ENCODE measurements around the gene ANKRD10.

The ANKRD10 gene

GRCh38 chr13:110887597-110888333 is 27.1 kb downstream of the ANKRD10 start:
- Mint-ChIP-seq H3K27ac (no peak overlapping the region), H3K4me3 (no peak overlapping the region), H3K9me3 (no peaks in the 10 kb centered on the region), H3K27me3 (no peaks in the 10 kb centered on the region), H3K4me1 (ENCODE audit: low read depth) (peaks cover 14% of the 10 kb centered on the region), H3K36me3 (ENCODE audit: low read depth) (peaks cover 20% of the 10 kb centered on the region)

- peaks cover 14% of the 10 kb centered on the region for H3K36me3 Mint-ChIP-seq (ENCODE audit: low read depth)
- H3K27ac Mint-ChIP-seq, result no peak overlapping the region
- peaks cover 14% of the 10 kb centered on the region for H3K4me1 Mint-ChIP-seq (ENCODE audit: low read depth)
- no peak overlapping the region for H3K4me3 Mint-ChIP-seq
- no peaks in the 10 kb centered on the region for H3K27me3 Mint-ChIP-seq
- H3K9me3 Mint-ChIP-seq, result no peaks in the 10 kb centered on the region
Observed at GRCh38 chr13:110886870-110887596, 27.8 kb downstream of the ANKRD10 start.

DNA sequence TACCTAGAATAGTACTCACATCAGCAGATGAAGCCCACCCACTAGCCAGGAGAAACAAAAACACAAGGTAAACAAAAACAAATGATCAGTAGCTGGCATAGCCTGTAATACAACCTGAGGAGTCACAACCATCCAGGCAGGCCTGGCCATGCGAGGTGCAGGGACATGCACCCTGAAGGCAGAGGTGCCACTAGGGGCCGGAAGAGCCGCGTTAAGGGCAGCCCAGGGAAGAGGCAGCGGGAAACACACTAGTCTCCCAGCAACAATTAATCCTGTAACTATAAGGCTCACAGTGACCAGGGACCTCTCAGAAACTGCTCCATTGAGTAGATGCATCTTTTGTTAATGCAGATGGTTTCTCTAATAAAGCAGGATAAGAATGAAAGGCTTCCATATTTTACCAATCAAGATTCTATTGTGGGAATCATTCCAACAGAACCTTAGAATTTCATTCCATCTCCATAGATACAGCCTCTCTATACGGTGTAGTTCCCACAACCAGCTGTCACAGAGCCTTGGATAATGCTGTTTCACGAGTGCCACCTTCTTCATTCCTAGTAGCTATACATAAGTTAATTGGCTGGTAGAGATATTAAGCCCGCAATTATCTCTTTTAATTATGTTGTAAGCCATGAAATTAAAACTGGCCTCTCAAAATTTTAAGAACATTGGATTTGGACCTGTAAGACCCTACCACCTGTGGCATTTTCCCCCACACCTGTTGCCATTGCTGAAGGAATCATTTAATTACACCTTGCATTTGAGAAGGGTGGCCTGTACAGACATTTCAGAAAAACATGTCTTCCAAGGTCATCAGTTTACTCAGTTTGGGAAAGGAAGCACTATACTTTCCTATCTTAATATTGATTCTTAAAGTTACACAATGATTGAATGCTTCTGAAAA is 28.7 kb downstream of the ANKRD10 start:
- no peak overlapping the region for H3K4me3 Mint-ChIP-seq
- H3K27ac Mint-ChIP-seq, result no peak overlapping the region
- peaks cover 17% of the 10 kb centered on the region for H3K36me3 Mint-ChIP-seq (ENCODE audit: low read depth)
- H3K27me3 Mint-ChIP-seq, result no peaks in the 10 kb centered on the region
- H3K9me3 Mint-ChIP-seq, result no peaks in the 10 kb centered on the region
- H3K4me1 Mint-ChIP-seq (ENCODE audit: low read depth), result peaks cover 14% of the 10 kb centered on the region

DNA sequence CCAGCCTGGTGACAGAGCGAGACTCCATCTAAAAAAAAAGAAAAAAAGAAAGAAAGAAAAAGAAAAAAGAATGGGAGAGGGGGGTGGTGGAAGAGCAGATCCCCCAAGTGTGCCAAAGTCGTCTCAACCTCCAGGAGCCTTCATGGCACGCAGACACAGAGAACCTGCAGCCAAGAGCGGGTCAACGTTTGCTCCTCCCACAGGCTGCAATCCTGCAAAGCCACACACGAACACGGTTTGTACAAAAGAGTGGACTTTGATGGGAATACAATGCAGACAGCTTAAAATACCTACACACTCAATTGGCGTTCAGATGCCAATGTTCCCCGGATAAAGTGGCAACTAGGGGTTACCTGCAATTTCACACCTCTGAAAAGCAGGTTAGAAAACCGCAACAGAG is 29.4 kb downstream of the ANKRD10 start:
- Mint-ChIP-seq H3K4me3 (no peak overlapping the region), H3K27me3 (no peaks in the 10 kb centered on the region), H3K36me3 (ENCODE audit: low read depth) (peaks cover 12% of the 10 kb centered on the region), H3K4me1 (ENCODE audit: low read depth) (peaks cover 14% of the 10 kb centered on the region), H3K9me3 (no peaks in the 10 kb centered on the region), H3K27ac (no peak overlapping the region)

DNA sequence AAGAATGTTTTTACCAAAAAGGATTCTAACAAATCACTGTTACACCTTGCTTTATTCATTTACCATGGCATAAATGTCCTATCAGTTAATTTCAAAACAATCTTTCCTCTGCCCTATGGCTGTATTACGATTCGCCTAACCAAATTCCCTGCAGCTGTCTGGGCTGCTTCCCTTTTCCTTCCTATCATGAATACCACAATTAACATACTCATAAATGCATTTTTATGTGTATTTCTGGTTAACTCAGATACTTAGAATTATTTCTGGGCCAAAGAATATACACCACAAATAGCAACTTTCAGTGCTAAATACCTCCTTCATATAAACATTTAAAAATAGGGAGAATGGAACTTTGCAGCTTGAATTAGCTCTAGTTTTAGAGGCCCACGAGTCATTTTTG is 30.4 kb downstream of the ANKRD10 start:
- peaks cover 10% of the 10 kb centered on the region for H3K36me3 Mint-ChIP-seq (ENCODE audit: low read depth)
- no peak overlapping the region for H3K4me3 Mint-ChIP-seq
- no peaks in the 10 kb centered on the region for H3K27me3 Mint-ChIP-seq
- H3K27ac Mint-ChIP-seq, result no peak overlapping the region
- peaks cover 14% of the 10 kb centered on the region for H3K4me1 Mint-ChIP-seq (ENCODE audit: low read depth)
- H3K9me3 Mint-ChIP-seq, result no peaks in the 10 kb centered on the region

DNA sequence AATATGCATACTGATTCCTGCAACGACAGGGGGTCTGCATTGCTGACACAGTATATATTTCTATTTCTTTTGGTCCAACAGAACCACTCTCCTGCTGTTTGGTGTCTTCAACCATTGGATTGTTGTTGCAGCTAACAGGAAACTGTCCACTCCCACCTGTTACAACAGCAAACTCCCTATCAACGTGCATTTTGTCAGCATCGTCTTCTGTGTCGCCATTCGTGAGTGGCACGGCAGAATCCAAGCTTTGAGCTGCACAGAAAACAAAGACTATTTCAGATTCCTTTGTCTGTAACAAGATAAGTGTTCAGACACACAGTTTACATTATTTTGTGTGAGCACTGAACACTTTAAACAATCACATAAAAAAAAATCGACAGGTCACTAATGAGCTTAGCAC is 31.3 kb downstream of the ANKRD10 start:
- H3K36me3 Mint-ChIP-seq (ENCODE audit: low read depth), result peaks cover 3% of the 10 kb centered on the region
- H3K4me1 Mint-ChIP-seq (ENCODE audit: low read depth), result peaks cover 14% of the 10 kb centered on the region
- H3K9me3 Mint-ChIP-seq, result no peaks in the 10 kb centered on the region
- no peaks in the 10 kb centered on the region for H3K27me3 Mint-ChIP-seq
- no peak overlapping the region for H3K27ac Mint-ChIP-seq
- H3K4me3 Mint-ChIP-seq, result no peak overlapping the region

- no peaks in the 10 kb centered on the region for H3K27me3 Mint-ChIP-seq
- peaks cover 14% of the 10 kb centered on the region for H3K4me1 Mint-ChIP-seq (ENCODE audit: low read depth)
- no peaks in the 10 kb centered on the region for H3K9me3 Mint-ChIP-seq
- H3K4me3 Mint-ChIP-seq, result no peak overlapping the region
- no peak overlapping the region for H3K27ac Mint-ChIP-seq
- H3K36me3 Mint-ChIP-seq (ENCODE audit: low read depth), result peaks cover 3% of the 10 kb centered on the region
Observed at GRCh38 chr13:110882972-110883371, 31.9 kb downstream of the ANKRD10 start.

GRCh38 chr13:110881839-110882627 is 32.8 kb downstream of the ANKRD10 start:
- peaks cover 14% of the 10 kb centered on the region for H3K4me1 Mint-ChIP-seq (ENCODE audit: low read depth)
- H3K9me3 Mint-ChIP-seq, result no peaks in the 10 kb centered on the region
- H3K4me3 Mint-ChIP-seq, result no peak overlapping the region
- H3K27me3 Mint-ChIP-seq, result no peaks in the 10 kb centered on the region
- no peak overlapping the region for H3K27ac Mint-ChIP-seq
- peaks cover 3% of the 10 kb centered on the region for H3K36me3 Mint-ChIP-seq (ENCODE audit: low read depth)

DNA sequence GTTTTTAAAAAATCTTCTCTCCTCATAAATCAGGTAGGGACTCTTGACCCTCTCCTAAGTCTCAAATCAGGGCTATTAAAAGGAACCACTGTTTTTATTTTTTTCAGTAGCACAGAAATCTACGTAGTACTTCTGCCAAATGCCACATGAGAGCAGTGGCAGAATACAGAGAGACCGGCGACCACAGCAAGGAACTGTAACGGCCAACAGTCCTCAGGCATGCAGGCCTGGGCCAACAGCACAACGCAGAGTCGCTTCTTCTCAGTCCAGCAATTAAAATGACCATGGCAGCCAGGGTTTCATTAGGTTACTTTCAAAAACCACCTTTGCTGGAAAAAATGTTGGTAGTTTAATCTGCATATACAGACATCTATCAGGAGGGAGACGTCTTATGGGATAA is 34.2 kb downstream of the ANKRD10 start:
- Mint-ChIP-seq H3K27ac (no peak overlapping the region), H3K4me1 (ENCODE audit: low read depth) (peaks cover 14% of the 10 kb centered on the region), H3K4me3 (no peak overlapping the region), H3K27me3 (no peaks in the 10 kb centered on the region), H3K9me3 (no peaks in the 10 kb centered on the region), H3K36me3 (ENCODE audit: low read depth) (peaks cover 3% of the 10 kb centered on the region)

DNA sequence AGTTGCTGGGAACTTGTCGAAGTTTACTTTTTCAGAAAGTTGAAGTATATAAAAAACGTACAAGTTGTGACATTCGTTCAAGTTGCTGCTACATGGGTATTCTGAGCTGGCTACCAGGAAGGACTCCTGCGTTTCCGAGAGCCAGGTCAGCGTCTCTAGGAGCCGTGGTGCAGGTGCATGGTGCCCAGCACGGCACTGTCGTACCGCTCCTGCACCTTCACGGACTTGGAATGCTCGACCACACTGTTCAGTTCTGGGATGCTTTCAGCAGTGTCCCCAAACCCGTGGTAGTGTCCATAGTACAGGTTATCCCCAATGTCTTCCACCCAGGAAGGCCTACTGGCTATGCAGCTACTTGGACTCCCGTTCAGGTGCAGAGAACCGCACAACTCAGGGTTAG is 35.4 kb downstream of the ANKRD10 start:
- H3K36me3 Mint-ChIP-seq (ENCODE audit: low read depth), result peaks cover 3% of the 10 kb centered on the region
- no peak overlapping the region for H3K27ac Mint-ChIP-seq
- H3K4me1 Mint-ChIP-seq (ENCODE audit: low read depth), result peaks cover 16% of the 10 kb centered on the region
- no peaks in the 10 kb centered on the region for H3K9me3 Mint-ChIP-seq
- no peaks in the 10 kb centered on the region for H3K27me3 Mint-ChIP-seq
- no peak overlapping the region for H3K4me3 Mint-ChIP-seq

- Mint-ChIP-seq H3K4me1 (ENCODE audit: low read depth) (peaks cover 8% of the 10 kb centered on the region), H3K27me3 (peaks cover 3% of the 10 kb centered on the region), H3K9me3 (no peaks in the 10 kb centered on the region), H3K27ac (no peak overlapping the region), H3K36me3 (ENCODE audit: low read depth) (peaks cover 3% of the 10 kb centered on the region), H3K4me3 (no peak overlapping the region)
Observed at GRCh38 chr13:110877737-110878258, 37.1 kb downstream of the ANKRD10 start.

DNA sequence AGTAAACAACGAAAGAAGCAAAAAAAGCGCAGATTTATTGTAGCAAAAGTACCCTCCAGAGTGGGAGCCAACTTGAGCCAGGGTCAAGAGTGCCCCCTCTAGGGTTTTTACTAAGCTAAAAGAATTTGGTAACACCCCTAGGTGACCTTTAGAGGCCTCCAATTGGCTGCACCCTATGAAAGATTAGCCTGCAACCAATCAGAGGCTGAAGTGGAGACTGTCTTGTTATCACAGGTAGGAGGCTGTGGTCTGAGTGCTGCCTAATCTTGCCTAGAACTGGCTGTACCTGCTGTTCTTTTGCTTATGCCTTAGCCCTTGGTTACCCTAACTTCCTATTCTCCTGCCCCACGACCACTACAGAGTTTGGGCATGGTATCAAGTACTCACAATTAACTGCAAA is 38.3 kb downstream of the ANKRD10 start:
- Mint-ChIP-seq H3K36me3 (ENCODE audit: low read depth) (no peaks in the 10 kb centered on the region), H3K9me3 (no peaks in the 10 kb centered on the region), H3K4me3 (no peak overlapping the region), H3K27ac (no peak overlapping the region), H3K27me3 (peaks cover 3% of the 10 kb centered on the region), H3K4me1 (ENCODE audit: low read depth) (peaks cover 8% of the 10 kb centered on the region)

GRCh38 chr13:110875241-110875640 is 39.6 kb downstream of the ANKRD10 start:
- H3K27me3 Mint-ChIP-seq, result peaks cover 16% of the 10 kb centered on the region
- H3K27ac Mint-ChIP-seq, result no peak overlapping the region

DNA sequence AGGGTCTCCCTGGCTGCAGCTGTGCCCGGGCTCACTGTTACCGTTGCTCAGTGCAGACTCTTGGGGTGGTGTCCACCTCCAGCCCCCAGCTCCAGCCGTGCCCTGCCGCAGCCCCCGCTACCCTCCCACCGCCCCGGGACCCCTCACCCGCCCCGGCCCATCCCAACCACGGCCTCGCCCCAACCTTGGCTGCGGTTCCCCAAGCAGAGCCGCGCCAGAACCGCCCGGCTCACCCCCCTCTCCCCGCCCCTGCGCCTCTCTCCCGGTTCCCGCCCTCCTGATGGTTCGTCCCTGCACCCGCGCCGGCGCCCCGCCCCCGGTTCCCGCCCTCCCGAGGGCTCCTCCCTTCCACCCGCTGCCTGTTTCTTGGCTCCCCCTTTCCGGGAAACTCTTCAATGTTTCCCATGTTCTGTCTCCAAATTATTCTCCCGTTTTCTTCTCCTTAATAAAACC is 40.3 kb downstream of the ANKRD10 start:
- Mint-ChIP-seq H3K4me3 (peak overlapping the region; percentile 76), H3K27ac (peak overlapping the region; percentile 14), H3K4me1 (ENCODE audit: low read depth) (peaks cover 8% of the 10 kb centered on the region), H3K36me3 (ENCODE audit: low read depth) (no peaks in the 10 kb centered on the region), H3K27me3 (peaks cover 18% of the 10 kb centered on the region), H3K9me3 (no peaks in the 10 kb centered on the region)

More at GRCh38 chr13:110875241-110875640, 39.6 kb downstream of the ANKRD10 start:
- H3K4me3 Mint-ChIP-seq, result peak overlapping the region; percentile 76
- H3K4me1 Mint-ChIP-seq (ENCODE audit: low read depth), result peaks cover 8% of the 10 kb centered on the region
- H3K9me3 Mint-ChIP-seq, result no peaks in the 10 kb centered on the region
- H3K36me3 Mint-ChIP-seq (ENCODE audit: low read depth), result no peaks in the 10 kb centered on the region

All from stimulated activated naive CD8-positive, alpha-beta T cell treated with anti-CD3 and anti-CD28 coated beads, Interleukin-15, Interleukin-2, amounts not matched to agents 100 ng/mL and 50 ng/mL, for 24 hours (primary cell).